ENCODE data around the gene RNF123. TPM values are rescaled to one million over a fixed set of nuclear protein-coding genes. Genes with fewer than 3 reads are reported as not detected.

Gene RNF123
- total and polyA plus RNA-seq, 4 donors, result 34.3 to 104 (median 40.2) TPM

DNA sequence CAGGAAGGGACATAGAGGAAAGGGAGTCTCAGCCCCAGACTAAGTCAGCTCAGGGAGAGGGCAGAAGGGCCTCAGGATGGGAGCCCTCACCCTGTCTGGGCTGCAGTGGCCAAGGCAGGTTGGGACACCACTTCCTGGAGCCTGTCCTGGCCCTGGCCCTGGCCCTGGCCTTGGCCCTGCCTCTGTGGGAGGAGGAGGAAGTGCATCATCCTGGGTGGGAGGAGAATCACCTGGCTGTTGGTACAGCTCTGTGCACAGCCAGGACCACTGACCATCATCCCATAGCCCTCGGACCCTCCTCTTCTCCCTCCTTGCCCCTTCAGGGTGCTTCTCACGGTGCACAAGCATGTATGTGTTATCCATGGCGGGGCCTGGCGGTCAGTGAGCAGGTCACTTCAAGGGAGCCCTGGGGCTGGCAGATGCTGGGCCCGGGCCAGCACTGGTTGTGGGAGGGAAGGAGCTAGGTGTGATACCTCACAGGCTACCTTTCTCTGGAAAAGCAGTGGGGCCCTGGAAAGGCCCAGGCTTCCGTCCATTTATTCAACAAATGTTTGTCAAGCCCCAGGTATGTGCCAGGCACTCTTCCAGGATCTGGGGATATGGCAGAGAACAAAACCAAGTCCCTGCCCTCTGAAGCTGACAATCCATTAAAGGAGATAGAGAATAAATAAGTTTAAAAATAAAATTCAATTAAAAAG, 23.4 kb upstream of the RNF123 start:
- peak overlapping the region in 1 of 2 donors; percentile 23 for H3K9ac ChIP-seq (ENCODE audit: low read depth in 1 of 2, low read length in 2 of 2)
- DNase-seq (ENCODE audit: low spot score), result no peak
- no peaks in the 10 kb centered on the region for H3K9me3 ChIP-seq (ENCODE audit: control insufficient read depth in 4 of 4, low read length in 3 of 4)
- peaks cover 43 to 63% (median 58%) of the 10 kb centered on the region in 4 donors for H3K4me1 ChIP-seq (ENCODE audit: control insufficient read depth in 4 of 4, insufficient read depth in 4 of 4, low read length in 3 of 4)
- peak; percentile 19 for TF ChIP-seq FOXA2 (IDR thresholded peaks at IDR 0.05)
- TF ChIP-seq HNF4A (conservative IDR thresholded peaks at IDR 0.05), result peak; percentile 68 to 72
- TF ChIP-seq, protein P1, sequence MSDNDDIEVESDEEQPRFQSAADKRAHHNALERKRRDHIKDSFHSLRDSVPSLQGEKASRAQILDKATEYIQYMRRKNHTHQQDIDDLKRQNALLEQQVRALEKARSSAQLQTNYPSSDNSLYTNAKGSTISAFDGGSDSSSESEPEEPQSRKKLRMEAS (IDR thresholded peaks at IDR 0.05), result no peak
- TF ChIP-seq GABPA (IDR thresholded peaks at IDR 0.05 in 1 of 2, conservative IDR thresholded peaks at IDR 0.05 in 1 of 2), result peak in 1 of 2 donors; percentile 73
- TF ChIP-seq HNF4G (IDR thresholded peaks at IDR 0.05), result no peak
- peak in 1 of 2 donors; percentile 52 for TF ChIP-seq RAD21 (IDR thresholded peaks at IDR 0.05)
- TF ChIP-seq, protein P2, sequence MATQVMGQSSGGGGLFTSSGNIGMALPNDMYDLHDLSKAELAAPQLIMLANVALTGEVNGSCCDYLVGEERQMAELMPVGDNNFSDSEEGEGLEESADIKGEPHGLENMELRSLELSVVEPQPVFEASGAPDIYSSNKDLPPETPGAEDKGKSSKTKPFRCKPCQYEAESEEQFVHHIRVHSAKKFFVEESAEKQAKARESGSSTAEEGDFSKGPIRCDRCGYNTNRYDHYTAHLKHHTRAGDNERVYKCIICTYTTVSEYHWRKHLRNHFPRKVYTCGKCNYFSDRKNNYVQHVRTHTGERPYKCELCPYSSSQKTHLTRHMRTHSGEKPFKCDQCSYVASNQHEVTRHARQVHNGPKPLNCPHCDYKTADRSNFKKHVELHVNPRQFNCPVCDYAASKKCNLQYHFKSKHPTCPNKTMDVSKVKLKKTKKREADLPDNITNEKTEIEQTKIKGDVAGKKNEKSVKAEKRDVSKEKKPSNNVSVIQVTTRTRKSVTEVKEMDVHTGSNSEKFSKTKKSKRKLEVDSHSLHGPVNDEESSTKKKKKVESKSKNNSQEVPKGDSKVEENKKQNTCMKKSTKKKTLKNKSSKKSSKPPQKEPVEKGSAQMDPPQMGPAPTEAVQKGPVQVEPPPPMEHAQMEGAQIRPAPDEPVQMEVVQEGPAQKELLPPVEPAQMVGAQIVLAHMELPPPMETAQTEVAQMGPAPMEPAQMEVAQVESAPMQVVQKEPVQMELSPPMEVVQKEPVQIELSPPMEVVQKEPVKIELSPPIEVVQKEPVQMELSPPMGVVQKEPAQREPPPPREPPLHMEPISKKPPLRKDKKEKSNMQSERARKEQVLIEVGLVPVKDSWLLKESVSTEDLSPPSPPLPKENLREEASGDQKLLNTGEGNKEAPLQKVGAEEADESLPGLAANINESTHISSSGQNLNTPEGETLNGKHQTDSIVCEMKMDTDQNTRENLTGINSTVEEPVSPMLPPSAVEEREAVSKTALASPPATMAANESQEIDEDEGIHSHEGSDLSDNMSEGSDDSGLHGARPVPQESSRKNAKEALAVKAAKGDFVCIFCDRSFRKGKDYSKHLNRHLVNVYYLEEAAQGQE (IDR thresholded peaks at IDR 0.05), result peak; percentile 66
- peak; percentile 87 to 92 for TF ChIP-seq RXRA (IDR thresholded peaks at IDR 0.05)
- TF ChIP-seq, protein P3, sequence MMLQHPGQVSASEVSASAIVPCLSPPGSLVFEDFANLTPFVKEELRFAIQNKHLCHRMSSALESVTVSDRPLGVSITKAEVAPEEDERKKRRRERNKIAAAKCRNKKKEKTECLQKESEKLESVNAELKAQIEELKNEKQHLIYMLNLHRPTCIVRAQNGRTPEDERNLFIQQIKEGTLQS (IDR thresholded peaks at IDR 0.05), result no peak
- peak; percentile 15 to 29 for TF ChIP-seq EGR1 (IDR thresholded peaks at IDR 0.05; ENCODE audit: low read depth in 2 of 2)
- TF ChIP-seq SP1 (IDR thresholded peaks at IDR 0.05), result peak; percentile 51
- TF ChIP-seq FOXA1 (IDR thresholded peaks at IDR 0.05), result no peak
- no peak overlapping the region for H3K4me3 ChIP-seq (ENCODE audit: low read depth in 1 of 3, low read length in 3 of 3)
- H3K27me3 ChIP-seq (ENCODE audit: control insufficient read depth in 4 of 4, insufficient read depth in 4 of 4, low read length in 3 of 4), result no peaks in the 10 kb centered on the region
- WGBS, result 58% methylated on average over 6 of the region's 6 CpGs
- H3K36me3 ChIP-seq (ENCODE audit: control insufficient read depth in 4 of 4, insufficient read depth in 3 of 4, low read depth in 1 of 4, low read length in 3 of 4), result no peaks in the 10 kb centered on the region
- peak overlapping the region; percentile 64 to 89 for H3K27ac ChIP-seq (ENCODE audit: low read depth in 1 of 2, low read length in 2 of 2)

DNA sequence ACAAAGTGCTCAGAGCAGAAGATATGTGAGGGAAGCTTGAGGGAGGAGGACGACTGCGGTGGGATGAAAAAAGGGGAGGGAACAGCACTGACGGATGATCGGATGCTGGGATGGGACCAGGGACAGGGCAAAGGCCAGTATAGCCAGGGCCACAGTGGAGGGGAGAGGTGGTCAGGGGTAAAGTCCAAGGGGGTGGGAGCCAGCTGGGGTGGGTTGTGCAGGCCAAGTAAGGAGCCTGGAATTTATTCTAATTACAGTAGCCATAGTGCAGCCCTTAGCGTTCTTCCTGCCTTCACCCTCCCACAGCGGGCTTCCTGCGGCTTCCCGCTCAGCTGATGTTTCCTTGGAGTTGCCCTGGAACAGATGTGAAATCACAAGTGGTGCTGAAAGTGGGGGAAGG, 22.8 kb upstream of the RNF123 start:
- Histone ChIP-seq H3K9me3 (ENCODE audit: control insufficient read depth in 4 of 4, low read length in 3 of 4) (no peaks in the 10 kb centered on the region), H3K27me3 (ENCODE audit: control insufficient read depth in 4 of 4, insufficient read depth in 4 of 4, low read length in 3 of 4) (no peaks in the 10 kb centered on the region), H3K36me3 (ENCODE audit: control insufficient read depth in 4 of 4, insufficient read depth in 3 of 4, low read depth in 1 of 4, low read length in 3 of 4) (no peaks in the 10 kb centered on the region), H3K4me1 (ENCODE audit: control insufficient read depth in 4 of 4, insufficient read depth in 4 of 4, low read length in 3 of 4) (peaks cover 46 to 69% (median 64%) of the 10 kb centered on the region in 4 donors), H3K4me3 (ENCODE audit: low read depth in 1 of 3, low read length in 3 of 3) (no peak overlapping the region), H3K9ac (ENCODE audit: low read depth in 1 of 2, low read length in 2 of 2) (no peak overlapping the region), H3K27ac (ENCODE audit: low read depth in 1 of 2, low read length in 2 of 2) (peak overlapping the region; percentile 37 to 89)
- WGBS, result 18% methylated on average over 8 of the region's 8 CpGs
- peak; percentile 57 for DNase-seq (ENCODE audit: low spot score)
- TF ChIP-seq RXRA (IDR thresholded peaks at IDR 0.05) (peak; percentile 87 to 90), HNF4A (conservative IDR thresholded peaks at IDR 0.05) (peak; percentile 98), SP1 (IDR thresholded peaks at IDR 0.05) (peak; percentile 96), NR2F2 (IDR thresholded peaks at IDR 0.05) (peak; percentile 70), FOXA2 (IDR thresholded peaks at IDR 0.05) (no peak), HNF4G (IDR thresholded peaks at IDR 0.05) (peak; percentile 95), GABPA (IDR thresholded peaks at IDR 0.05 in 1 of 2, conservative IDR thresholded peaks at IDR 0.05 in 1 of 2) (no peak), RAD21 (IDR thresholded peaks at IDR 0.05) (peak in 1 of 2 donors; percentile 25), YY1 (IDR thresholded peaks at IDR 0.05) (no peak), TAF1 (conservative IDR thresholded peaks at IDR 0.05) (no peak), EGR1 (IDR thresholded peaks at IDR 0.05; ENCODE audit: low read depth in 2 of 2) (no peak), FOXA1 (IDR thresholded peaks at IDR 0.05) (peak; percentile 28)
- TF ChIP-seq, protein P1 (IDR thresholded peaks at IDR 0.05), result no peak
- TF ChIP-seq, protein P4, sequence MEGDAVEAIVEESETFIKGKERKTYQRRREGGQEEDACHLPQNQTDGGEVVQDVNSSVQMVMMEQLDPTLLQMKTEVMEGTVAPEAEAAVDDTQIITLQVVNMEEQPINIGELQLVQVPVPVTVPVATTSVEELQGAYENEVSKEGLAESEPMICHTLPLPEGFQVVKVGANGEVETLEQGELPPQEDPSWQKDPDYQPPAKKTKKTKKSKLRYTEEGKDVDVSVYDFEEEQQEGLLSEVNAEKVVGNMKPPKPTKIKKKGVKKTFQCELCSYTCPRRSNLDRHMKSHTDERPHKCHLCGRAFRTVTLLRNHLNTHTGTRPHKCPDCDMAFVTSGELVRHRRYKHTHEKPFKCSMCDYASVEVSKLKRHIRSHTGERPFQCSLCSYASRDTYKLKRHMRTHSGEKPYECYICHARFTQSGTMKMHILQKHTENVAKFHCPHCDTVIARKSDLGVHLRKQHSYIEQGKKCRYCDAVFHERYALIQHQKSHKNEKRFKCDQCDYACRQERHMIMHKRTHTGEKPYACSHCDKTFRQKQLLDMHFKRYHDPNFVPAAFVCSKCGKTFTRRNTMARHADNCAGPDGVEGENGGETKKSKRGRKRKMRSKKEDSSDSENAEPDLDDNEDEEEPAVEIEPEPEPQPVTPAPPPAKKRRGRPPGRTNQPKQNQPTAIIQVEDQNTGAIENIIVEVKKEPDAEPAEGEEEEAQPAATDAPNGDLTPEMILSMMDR (IDR thresholded peaks at IDR 0.05; ENCODE audit: low read depth, low read length, missing input control), result no peak
- TF ChIP-seq, protein P5, sequence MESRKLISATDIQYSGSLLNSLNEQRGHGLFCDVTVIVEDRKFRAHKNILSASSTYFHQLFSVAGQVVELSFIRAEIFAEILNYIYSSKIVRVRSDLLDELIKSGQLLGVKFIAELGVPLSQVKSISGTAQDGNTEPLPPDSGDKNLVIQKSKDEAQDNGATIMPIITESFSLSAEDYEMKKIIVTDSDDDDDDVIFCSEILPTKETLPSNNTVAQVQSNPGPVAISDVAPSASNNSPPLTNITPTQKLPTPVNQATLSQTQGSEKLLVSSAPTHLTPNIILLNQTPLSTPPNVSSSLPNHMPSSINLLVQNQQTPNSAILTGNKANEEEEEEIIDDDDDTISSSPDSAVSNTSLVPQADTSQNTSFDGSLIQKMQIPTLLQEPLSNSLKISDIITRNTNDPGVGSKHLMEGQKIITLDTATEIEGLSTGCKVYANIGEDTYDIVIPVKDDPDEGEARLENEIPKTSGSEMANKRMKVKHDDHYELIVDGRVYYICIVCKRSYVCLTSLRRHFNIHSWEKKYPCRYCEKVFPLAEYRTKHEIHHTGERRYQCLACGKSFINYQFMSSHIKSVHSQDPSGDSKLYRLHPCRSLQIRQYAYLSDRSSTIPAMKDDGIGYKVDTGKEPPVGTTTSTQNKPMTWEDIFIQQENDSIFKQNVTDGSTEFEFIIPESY (IDR thresholded peaks at IDR 0.05), result no peak
- TF ChIP-seq, protein P2 (IDR thresholded peaks at IDR 0.05), result no peak
- TF ChIP-seq, protein P3 (IDR thresholded peaks at IDR 0.05), result no peak
